Skeletal muscle satellite cell (primary cell): ENCODE measurements around the gene RNF34.

Experiments used
- H3K27me3 ChIP-seq: 2 replicates; pipeline ENCODE4 v1.7.0; 2013; ENCODE audit warnings: low read length; ENCODE audit not compliant: control insufficient read depth, insufficient read depth
- H3K36me3 ChIP-seq: 2 replicates; pipeline ENCODE4 v1.7.0; 2013; ENCODE audit warnings: mild to moderate bottlenecking, control low read depth, low read length; ENCODE audit not compliant: insufficient read depth
- H3K4me1 ChIP-seq: 2 replicates; pipeline ENCODE4 v1.7.0; 2013; ENCODE audit warnings: low read length; ENCODE audit not compliant: control insufficient read depth, insufficient read depth
- H3K4me2 ChIP-seq: 2 replicates; pipeline ENCODE4 v1.7.0; 2013; ENCODE audit warnings: mild to moderate bottlenecking, low read length
- H3K4me3 ChIP-seq: 2 replicates; pipeline ENCODE4 v1.7.0; 2013; ENCODE audit warnings: low read length
- H3K9ac ChIP-seq: 2 replicates; pipeline ENCODE4 v1.7.0; 2013; ENCODE audit warnings: mild to moderate bottlenecking, low read depth, low read length, moderate library complexity
- H3K9me3 ChIP-seq: replicated peaks from 2 replicates; pipeline ENCODE4 v1.7.0; 2013; ENCODE audit warnings: mild to moderate bottlenecking, control low read depth, low read length

RNF34 gene

DNA sequence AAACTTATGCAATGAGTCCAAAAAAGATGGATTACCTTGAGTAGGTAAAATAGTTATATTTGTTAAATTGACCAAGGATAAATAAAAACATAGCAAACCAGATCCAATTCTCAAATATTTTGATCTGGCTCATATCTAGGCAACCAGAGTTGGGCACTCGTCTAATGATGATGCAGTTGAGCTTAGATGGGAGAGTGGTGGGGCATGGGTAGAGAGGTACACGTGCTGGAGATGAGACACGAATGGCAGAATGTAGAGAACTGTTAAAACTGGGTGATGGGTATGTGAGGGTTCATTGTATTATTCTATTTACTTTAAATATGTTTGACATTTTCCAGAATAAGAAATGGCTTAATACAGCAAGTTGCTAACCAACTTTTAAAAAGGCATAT is 7.6 kb upstream of the RNF34 start:
- Histone ChIP-seq H3K4me3 (no peak overlapping the region), H3K27me3 (no peaks in the 10 kb centered on the region), H3K4me1 (no peaks in the 10 kb centered on the region), H3K9ac (no peak overlapping the region), H3K4me2 (no peak overlapping the region), H3K36me3 (no peaks in the 10 kb centered on the region), H3K9me3 (no peaks in the 10 kb centered on the region)

- Histone ChIP-seq H3K36me3 (no peaks in the 10 kb centered on the region), H3K4me3 (no peak overlapping the region), H3K27me3 (no peaks in the 10 kb centered on the region), H3K9ac (no peak overlapping the region), H3K4me1 (peaks cover 6% of the 10 kb centered on the region), H3K9me3 (no peaks in the 10 kb centered on the region), H3K4me2 (no peak overlapping the region)
Observed at GRCh38 chr12:121397521-121397920, 2.4 kb upstream of the RNF34 start.

GRCh38 chr12:121398355-121398754 is 1.6 kb upstream of the RNF34 start:
- H3K4me3 ChIP-seq: no peak overlapping the region
- no peaks in the 10 kb centered on the region for H3K36me3 ChIP-seq

GRCh38 chr12:121400332-121401139 is 618 bp downstream of the RNF34 start:
- Histone ChIP-seq H3K36me3 (peaks cover 12% of the 10 kb centered on the region), H3K9me3 (no peaks in the 10 kb centered on the region), H3K4me2 (peak overlapping the region; percentile 80), H3K4me1 (peaks cover 6% of the 10 kb centered on the region), H3K27me3 (no peaks in the 10 kb centered on the region), H3K9ac (peak overlapping the region; percentile 92), H3K4me3 (peak overlapping the region; percentile 85)

More at GRCh38 chr12:121398355-121398754, 1.6 kb upstream of the RNF34 start:
- Histone ChIP-seq H3K4me1 (peaks cover 6% of the 10 kb centered on the region), H3K9me3 (no peaks in the 10 kb centered on the region), H3K4me2 (peak overlapping the region; percentile 80), H3K27me3 (no peaks in the 10 kb centered on the region), H3K9ac (no peak overlapping the region)

- Histone ChIP-seq H3K36me3 (peaks cover 29% of the 10 kb centered on the region), H3K9ac (no peak overlapping the region), H3K4me3 (no peak overlapping the region), H3K4me1 (peaks cover 6% of the 10 kb centered on the region), H3K4me2 (no peak overlapping the region), H3K27me3 (no peaks in the 10 kb centered on the region), H3K9me3 (no peaks in the 10 kb centered on the region)
Observed at GRCh38 chr12:121403721-121404120, 3.8 kb downstream of the RNF34 start.

DNA sequence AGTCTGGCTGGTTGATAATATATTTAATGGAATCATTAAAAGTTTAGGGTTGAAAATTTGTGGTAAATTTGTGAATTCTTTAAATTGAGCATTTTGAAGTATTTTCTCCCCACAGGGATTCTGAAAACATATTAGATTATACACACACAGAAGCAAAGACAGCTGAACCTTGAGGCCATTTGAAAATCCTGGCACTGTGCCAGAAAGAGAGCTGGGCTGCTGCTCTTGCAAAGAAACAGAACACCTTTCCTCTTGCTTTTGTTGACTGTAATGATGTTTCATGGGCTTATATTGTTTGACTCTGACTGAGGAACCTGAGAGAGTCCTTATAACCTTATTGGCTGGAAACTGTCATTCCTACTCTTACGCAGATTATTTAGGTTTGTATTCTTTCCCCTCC is 4.8 kb downstream of the RNF34 start:
- no peak overlapping the region for H3K4me2 ChIP-seq
- H3K9me3 ChIP-seq: no peaks in the 10 kb centered on the region
- H3K4me1 ChIP-seq: peaks cover 6% of the 10 kb centered on the region
- H3K9ac ChIP-seq: no peak overlapping the region
- no peaks in the 10 kb centered on the region for H3K27me3 ChIP-seq
- H3K4me3 ChIP-seq: no peak overlapping the region
- H3K36me3 ChIP-seq: peaks cover 36% of the 10 kb centered on the region

- H3K4me3 ChIP-seq: no peak overlapping the region
- H3K9me3 ChIP-seq: no peaks in the 10 kb centered on the region
- H3K9ac ChIP-seq: no peak overlapping the region
- peaks cover 6% of the 10 kb centered on the region for H3K4me1 ChIP-seq
- no peak overlapping the region for H3K4me2 ChIP-seq
- peaks cover 36% of the 10 kb centered on the region for H3K36me3 ChIP-seq
- H3K27me3 ChIP-seq: no peaks in the 10 kb centered on the region
Observed at GRCh38 chr12:121405211-121405610, 5.3 kb downstream of the RNF34 start.

DNA sequence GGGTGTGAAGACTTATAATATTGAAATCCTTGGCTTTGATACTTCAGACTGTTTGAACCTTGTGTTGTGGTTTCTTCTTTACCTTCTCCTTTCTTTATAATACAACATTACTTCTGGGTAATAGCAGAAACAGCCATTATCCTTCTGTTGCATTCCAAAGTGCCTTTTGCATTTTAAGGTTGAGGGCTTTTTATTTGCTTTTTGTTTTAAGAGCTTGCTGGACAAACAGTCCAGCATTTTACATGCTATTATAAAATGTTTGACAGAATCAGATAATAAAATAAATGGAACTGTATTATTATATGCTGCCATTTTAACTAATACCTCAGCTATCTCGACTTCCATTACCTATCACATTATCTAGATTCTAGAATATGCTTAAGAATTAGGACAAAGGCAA is 14.0 kb downstream of the RNF34 start:
- Histone ChIP-seq H3K9me3 (no peaks in the 10 kb centered on the region), H3K4me2 (no peak overlapping the region), H3K36me3 (peaks cover 37% of the 10 kb centered on the region), H3K4me3 (no peak overlapping the region), H3K9ac (no peak overlapping the region), H3K4me1 (no peaks in the 10 kb centered on the region), H3K27me3 (no peaks in the 10 kb centered on the region)

DNA sequence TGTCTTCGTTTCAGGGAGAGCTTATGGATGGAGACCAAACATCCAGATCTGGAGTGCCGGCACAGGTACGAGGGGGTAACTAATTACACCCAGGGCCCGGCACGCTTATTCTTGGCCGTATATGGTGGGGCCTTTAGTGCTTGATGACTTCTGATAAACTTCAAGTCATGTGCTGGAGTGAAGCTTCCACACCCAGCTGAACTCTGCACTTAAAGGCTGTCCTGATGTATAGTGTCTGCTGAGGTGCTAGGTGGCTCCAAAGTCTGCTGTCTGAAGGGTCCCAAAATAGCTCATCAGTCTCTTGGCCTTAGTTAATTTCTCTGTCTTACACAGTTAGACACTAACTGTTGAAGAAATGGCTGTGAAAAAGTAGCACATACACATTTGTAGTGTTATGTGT is 17.9 kb downstream of the RNF34 start:
- no peak overlapping the region for H3K9ac ChIP-seq
- H3K9me3 ChIP-seq: no peaks in the 10 kb centered on the region
- no peaks in the 10 kb centered on the region for H3K27me3 ChIP-seq
- no peak overlapping the region for H3K4me3 ChIP-seq
- peaks cover 64% of the 10 kb centered on the region for H3K36me3 ChIP-seq
- no peaks in the 10 kb centered on the region for H3K4me1 ChIP-seq
- H3K4me2 ChIP-seq: no peak overlapping the region

DNA sequence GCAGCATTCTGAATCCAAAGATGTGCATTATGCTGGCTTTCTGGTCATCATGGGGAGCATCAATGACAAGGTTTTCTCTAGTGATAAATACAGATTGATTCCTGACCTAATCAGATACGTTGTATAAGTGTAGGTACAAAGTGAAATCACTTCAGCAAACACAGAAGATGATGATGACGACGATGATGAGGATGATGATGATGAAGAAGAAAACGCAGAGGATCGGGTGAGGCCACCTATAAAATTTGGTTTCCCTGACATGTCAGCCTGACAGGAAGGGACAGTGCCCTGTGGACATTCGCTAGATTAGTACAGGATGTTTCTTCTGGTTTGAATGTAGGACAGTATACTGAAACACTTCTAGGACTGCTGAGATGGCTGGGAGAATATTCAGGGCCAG is 20.2 kb downstream of the RNF34 start:
- Histone ChIP-seq H3K27me3 (no peaks in the 10 kb centered on the region), H3K9ac (no peak overlapping the region), H3K4me2 (no peak overlapping the region), H3K9me3 (no peaks in the 10 kb centered on the region), H3K4me1 (no peaks in the 10 kb centered on the region), H3K36me3 (peaks cover 82% of the 10 kb centered on the region), H3K4me3 (no peak overlapping the region)

DNA sequence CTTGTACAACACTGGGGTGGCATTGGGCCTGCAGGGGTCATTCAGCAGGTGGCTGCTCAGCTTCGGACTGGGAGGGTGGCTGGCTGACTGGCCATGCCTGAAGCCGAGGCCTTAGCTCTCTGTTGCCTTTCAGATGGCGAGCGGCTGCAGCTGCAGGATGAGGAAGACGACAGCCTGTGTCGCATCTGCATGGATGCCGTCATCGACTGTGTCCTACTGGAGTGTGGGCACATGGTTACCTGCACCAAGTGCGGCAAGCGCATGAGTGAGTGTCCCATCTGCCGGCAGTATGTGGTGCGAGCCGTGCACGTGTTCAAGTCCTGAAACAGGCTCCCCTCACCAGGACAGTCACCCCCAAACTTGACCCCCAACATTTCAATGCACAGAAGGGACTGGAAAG is 23.3 kb downstream of the RNF34 start:
- H3K9ac ChIP-seq: no peak overlapping the region
- H3K27me3 ChIP-seq: no peaks in the 10 kb centered on the region
- H3K4me3 ChIP-seq: no peak overlapping the region
- H3K36me3 ChIP-seq: peaks cover 79% of the 10 kb centered on the region
- H3K9me3 ChIP-seq: no peaks in the 10 kb centered on the region
- H3K4me2 ChIP-seq: no peak overlapping the region
- no peaks in the 10 kb centered on the region for H3K4me1 ChIP-seq
